IPS DF 19.7 (cell line): ENCODE measurements around the gene GATD1.

ENCODE experiments used
- DNase-seq: peaks from one replicate; pipeline ENCODE4 v3.0.0-alpha.2; 2013; ENCODE audit warnings: low read depth, low spot score

The GATD1 gene

GRCh38 chr11:727281-727701 is 50.0 kb downstream of the GATD1 start:
- no peak for DNase-seq

GRCh38 chr11:726278-727220 is 50.7 kb downstream of the GATD1 start:
- no peak for DNase-seq

- DNase-seq, result no peak
These were observed 51.6 kb downstream of the GATD1 start for GRCh38 chr11:725624-726202.

GRCh38 chr11:724778-725386 is 52.4 kb downstream of the GATD1 start:
- DNase-seq, result no peak

- no peak for DNase-seq
These were observed 53.1 kb downstream of the GATD1 start for GRCh38 chr11:724049-724777.

- DNase-seq, result no peak
These were observed 54.0 kb downstream of the GATD1 start for GRCh38 chr11:723120-723883.

GRCh38 chr11:722346-722811 is 54.9 kb downstream of the GATD1 start:
- no peak for DNase-seq

- DNase-seq, result no peak
These were observed 55.4 kb downstream of the GATD1 start for GRCh38 chr11:721741-722345.

GRCh38 chr11:721247-721740 is 56.0 kb downstream of the GATD1 start:
- no peak for DNase-seq

GRCh38 chr11:720642-721246 is 56.5 kb downstream of the GATD1 start:
- DNase-seq, result no peak

- DNase-seq, result no peak
These were observed 57.2 kb downstream of the GATD1 start for GRCh38 chr11:720017-720641.

- no peak for DNase-seq
These were observed 57.9 kb downstream of the GATD1 start for GRCh38 chr11:719214-720016.
